HG03103 (cell line): Measurements from ENCODE around the gene MSRB3.
"Not testable (repeated sequence)": the region's sequence is repeated elsewhere in the genome, so short reads cannot be mapped to it uniquely, and the experiment has no call there.

Experiments
- ATAC-seq: cut with Tn5 transposase; IDR thresholded peaks from one replicate; pipeline ENCODE4 v1.9.1; 2021; ENCODE audit warnings: low read depth; ENCODE audit not compliant: unreplicated experiment

The MSRB3 gene

GRCh38 chr12:65285532-65285931 is 7.0 kb downstream of the MSRB3 start:
- ATAC-seq, result not testable (repeated sequence)

GRCh38 chr12:65287426-65287825 is 8.9 kb downstream of the MSRB3 start:
- no peak for ATAC-seq

- no peak for ATAC-seq
Observed at GRCh38 chr12:65292241-65292640, 13.8 kb downstream of the MSRB3 start.

GRCh38 chr12:65293735-65294134 is 15.3 kb downstream of the MSRB3 start:
- ATAC-seq, result no peak

- ATAC-seq, result no peak
Observed at GRCh38 chr12:65294641-65295262, 16.3 kb downstream of the MSRB3 start.

- no peak for ATAC-seq
Observed at GRCh38 chr12:65296508-65297265, 18.2 kb downstream of the MSRB3 start.

DNA sequence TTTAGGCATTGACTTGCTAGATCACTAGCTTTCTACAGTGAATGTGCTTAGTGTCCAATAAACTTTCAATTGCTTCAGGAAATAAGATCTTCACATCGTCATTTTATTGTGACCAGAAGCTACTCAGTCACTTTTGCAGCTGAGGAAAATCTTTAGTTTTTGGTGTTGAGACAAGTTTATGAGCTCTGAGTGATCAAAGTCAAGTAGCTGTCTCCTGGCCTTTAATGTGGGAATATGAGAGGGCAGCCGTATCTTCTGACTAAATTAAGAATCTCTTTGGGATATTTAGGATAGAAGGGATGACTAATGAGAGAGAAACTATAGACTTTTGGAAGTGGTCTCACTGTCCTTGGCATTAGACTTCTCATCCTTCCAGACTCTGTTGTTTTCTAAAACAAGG is 21.6 kb downstream of the MSRB3 start:
- ATAC-seq, result no peak

DNA sequence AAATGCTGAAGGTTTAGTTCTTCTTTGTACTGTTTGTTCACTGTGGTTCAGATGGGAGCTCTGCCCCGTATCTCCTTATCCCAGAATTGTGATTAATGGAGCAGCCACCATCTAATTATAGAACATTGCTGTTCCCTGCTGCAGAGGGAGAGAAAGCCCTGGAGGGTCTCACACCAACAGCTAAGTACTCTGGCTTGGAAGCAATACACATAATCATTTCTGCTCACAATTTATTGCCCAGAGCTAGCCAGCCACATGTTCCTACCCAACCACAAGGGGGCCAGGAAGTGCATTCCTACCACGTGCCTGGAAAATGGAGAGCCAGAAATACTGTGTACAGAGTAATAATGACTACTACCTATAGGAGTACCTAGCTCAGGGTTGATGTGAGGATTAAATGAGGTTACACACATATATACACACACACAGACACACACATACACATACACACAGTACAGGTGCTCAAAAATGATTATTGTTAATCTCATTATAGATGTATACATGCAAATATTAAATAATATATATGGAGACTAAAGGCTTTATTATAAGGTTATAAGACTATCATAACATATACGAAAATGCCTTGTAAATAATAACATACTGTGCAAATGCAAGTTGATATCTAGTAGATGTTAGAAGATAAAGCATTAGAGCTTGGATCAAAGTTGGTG is 22.3 kb downstream of the MSRB3 start:
- ATAC-seq, result no peak

- no peak for ATAC-seq
Observed at GRCh38 chr12:65302891-65303290, 24.4 kb downstream of the MSRB3 start.

DNA sequence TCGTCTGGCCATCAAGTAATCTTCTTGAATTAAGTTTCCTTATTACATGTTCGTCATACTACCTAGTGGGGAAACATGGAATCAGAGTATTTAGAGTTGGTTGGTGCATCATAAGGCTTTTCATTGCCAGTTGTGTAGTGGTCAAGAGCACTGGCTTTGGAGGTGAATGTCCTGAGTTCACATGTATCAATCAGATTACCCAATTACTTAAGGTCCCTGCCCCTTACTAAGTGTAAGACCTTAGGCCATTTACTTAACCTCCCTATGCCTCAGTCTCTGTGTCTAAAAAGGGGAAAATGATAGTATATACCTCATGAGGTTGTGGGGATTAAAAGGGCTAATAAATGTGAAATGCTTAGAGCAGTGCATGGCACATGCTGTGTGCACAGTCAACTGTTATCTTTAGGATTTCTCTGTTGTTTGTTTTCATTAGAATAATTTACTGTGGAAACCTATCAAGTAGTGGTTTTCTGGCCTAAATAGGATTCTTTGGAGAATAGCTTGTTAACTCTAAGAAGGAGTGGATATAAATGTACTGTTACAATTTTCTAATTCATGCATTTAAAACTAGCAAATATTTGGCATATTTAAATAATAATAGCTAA is 27.0 kb downstream of the MSRB3 start:
- no peak for ATAC-seq

- no peak for ATAC-seq
Observed at GRCh38 chr12:65306366-65307168, 28.1 kb downstream of the MSRB3 start.

DNA sequence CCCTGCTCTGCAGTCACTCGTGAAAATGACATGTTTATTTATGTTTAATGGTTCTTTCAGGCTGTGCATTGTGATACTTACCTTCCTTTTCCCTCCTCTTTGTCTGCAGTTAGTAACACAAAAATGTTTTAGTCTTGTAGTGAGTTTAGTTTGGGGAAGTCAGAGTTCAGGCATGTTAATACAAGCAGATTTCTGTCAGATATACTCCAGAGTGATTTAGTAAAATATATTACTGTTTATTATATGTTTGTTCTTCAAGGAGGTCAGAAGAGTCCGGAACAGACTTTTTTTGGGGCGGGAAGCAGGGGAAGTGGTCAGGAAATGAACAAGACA is 28.7 kb downstream of the MSRB3 start:
- ATAC-seq, result no peak

DNA sequence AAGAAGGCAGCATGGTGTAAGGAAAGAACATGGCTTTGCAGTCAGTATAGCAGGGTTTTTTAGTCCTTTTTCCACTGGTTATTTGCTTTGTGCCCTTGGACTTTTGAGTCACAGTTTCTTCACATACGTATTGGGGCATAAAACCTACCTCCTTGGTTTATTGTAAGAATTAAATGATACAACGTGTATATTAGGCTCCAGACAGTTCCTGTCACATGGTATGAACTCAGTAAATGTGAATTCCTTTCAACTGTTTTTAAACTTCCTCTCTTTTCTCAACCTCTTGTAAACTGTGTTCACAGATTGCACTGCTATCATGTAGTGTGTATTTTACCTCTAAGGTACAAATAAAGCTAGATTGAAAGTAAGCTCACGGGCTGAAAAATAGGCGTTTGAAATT is 29.5 kb downstream of the MSRB3 start:
- no peak for ATAC-seq

DNA sequence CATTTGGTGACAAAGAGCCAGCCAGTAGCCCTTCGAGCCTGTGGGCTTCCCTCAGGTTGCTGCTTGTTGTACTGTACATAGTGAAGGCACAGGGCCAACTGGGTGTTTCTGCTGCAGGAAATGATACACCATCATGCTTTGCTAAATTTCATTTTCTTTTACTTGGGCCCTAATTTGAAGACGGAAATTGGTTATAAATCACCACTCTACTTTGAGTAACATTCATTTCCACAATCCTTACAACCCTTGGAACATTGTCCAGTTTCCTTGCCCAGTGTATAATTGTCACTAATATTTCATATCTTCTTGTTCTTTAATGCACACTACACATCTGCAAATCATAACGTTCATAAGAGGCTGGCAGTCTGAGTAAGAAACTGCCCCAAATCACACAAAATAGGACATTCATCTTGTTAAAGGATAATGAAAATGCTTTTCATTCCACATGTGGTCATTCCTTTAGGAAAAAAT is 30.2 kb downstream of the MSRB3 start:
- no peak for ATAC-seq

GRCh38 chr12:65311260-65311659 is 32.8 kb downstream of the MSRB3 start:
- ATAC-seq, result no peak

- ATAC-seq, result no peak
Observed at GRCh38 chr12:65313719-65314317, 35.3 kb downstream of the MSRB3 start.

GRCh38 chr12:65315238-65315637 is 36.8 kb downstream of the MSRB3 start:
- ATAC-seq, result not testable (repeated sequence)

DNA sequence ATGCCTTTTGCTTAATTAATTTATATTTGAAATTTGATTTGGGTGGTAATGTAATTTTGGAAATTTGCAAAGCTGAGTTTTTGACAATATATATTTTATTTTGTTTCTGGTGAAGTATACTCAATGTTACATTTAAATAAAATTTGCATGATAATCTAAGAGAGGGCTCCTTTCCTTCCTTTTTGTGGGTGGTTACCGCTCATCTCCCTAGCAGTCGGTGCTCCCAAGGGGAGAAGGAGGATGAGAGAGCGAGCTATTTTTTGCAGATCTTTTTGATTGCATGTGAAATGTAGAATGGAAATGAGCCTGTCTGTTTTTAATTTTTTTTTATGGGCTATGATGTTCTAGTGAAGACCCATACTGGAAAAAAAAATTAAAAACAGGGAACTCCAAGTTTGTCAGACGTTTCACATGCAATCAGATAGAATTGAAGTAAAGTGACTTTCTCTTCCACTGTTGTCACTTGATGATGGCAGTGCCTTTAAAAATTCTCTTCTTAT is 39.8 kb downstream of the MSRB3 start:
- no peak for ATAC-seq

DNA sequence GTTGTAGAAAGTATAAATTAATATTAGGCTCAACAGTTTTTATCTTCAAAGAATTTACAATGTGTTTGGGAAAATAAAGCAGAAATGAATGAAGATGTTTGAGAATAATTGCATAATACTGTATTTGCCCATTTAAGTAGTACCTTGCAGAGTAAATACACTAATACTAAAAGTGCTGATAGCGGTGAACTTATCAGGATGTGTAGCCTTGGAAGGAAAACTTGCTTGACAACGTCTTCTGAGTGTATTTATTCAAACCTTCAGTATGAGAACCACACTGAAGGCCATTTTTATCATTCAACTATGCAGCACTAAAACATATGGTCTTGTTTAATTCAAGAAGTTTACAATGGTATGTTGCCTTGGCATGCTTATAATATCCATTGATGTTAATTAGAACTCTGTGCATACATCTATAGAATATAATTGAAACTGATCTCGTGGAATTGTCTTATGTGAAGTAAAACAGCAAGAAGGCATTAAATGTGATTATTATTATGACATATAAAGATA is 41.3 kb downstream of the MSRB3 start:
- no peak for ATAC-seq

DNA sequence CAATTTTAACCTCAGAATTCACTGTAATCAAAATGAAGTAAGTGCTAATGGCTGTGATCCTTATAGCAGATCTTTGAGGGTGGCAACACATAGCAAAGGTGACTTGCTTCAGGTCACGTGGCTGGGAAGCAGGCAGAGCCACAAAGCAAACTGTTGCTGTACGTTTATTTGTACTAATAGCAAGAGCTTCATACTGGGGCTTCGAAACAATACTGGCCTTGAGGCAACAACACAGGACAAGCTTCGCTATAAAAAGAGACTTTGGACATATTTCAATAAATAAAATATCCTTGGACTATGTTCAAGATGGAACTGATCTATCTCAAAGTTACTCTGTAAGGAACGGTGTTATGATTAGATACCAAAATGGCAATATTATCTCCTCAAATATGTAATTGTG is 44.6 kb downstream of the MSRB3 start:
- ATAC-seq, result no peak
